Left ventricle myocardium superior (tissue), 1 donor: ENCODE measurements around the gene ZNF692. TPM values are rescaled to one million over a fixed set of nuclear protein-coding genes. Genes with fewer than 3 reads are reported as not detected.
"Not testable (repeated sequence)": the region's sequence is repeated elsewhere in the genome, so short reads cannot be mapped to it uniquely, and the experiment has no call there.

Experiments used
- ATAC-seq: fragments of 200-7000 bp; cut with Tn5 transposase; one replicate; pipeline ENCODE4 v1.9.1; 2020; ENCODE audit warnings: mild to moderate bottlenecking, moderate library complexity
- DNase-seq: peaks from one replicate; pipeline ENCODE4 v3.0.0-alpha.2; 2020
- intact Hi-C: fragments of 100-400 bp; cut with micrococcal nuclease; formaldehyde crosslinking; loops from one replicate; pipeline ENCODE4 v1.11.0; 2022
- total RNA-seq: library from RNA; stranded (reverse); fragmentation: NEBNext Ultra II Directional; extraction: Animal tissue kit (Norgen Biotek cat#: 25700); gene quantifications from one replicate; pipeline ENCODE4 v1.2.1, GENCODE V29; 2021
- donor health status: DM: no; HTN: yes; CAD: no; lungs with severe emphysema.

Gene ZNF692
- total RNA-seq, 1 donor from 2014 or later: 27.1 TPM

DNA sequence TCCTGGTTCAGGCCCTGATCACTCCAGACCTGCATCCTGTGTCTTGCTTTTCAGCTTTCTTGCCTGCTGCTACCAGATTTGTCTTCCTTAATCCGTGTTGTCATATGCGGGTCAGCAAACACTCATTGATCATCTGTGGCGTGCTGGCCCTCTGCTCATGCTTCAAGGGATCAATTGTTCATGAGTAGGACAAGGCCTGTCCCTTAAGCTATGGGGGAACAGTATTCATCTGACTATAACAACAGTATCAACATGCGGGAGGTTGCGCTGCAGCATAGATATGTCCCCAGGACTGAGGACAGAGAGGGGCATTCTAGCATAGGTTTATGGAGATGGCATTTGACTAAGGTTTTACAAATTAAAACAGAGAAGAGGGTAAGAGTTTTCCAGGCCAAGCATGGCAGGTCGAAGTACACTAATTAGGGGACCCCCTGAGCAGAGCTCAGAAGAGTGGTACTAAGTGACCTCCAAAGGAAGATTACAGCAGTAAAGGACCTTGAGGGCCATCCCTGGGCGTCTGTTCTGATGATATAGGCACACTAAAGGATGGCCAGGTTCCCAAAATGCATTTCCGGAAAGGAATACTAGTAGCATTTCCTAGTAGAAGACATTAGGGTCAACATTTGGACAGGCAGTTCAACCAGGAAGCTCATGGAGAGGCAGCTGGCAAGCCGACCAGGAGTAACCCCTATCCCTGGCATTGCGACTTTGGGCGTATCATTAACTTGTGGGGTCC lies 21.7 kb downstream of the ZNF692 start:
- ATAC-seq (no peak), DNase-seq (no peak)
- intact Hi-C loops: no loop called here

DNA sequence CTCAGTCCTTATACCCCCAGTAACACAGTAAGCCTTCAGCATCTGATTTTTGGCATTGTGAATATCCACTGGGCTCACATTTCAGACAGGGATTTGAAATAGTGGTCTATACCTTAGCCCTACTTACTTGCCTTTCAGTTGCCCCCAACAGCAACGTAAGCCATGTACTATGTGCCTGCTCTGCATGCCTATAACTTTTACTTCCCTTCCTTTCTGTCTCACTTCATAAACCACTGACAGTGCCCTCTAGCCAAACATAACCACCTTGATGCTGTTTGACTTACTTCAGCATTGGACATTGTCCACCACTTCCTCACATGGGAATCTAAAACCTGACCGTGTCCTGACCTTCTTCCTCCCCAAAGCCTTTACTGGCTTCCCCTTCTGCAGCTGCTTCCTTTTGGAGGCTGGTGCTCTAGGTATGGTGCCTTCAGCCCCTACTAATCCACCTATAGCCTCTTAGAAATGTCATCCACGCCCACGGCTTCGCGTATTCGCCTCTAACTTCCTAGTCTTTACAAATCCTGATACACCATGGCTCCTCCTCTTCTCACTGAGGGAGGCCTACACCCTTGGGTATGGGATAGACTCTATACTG lies 24.4 kb downstream of the ZNF692 start:
- no peak for ATAC-seq
- intact Hi-C loops: no loop called here
- no peak for DNase-seq

DNA sequence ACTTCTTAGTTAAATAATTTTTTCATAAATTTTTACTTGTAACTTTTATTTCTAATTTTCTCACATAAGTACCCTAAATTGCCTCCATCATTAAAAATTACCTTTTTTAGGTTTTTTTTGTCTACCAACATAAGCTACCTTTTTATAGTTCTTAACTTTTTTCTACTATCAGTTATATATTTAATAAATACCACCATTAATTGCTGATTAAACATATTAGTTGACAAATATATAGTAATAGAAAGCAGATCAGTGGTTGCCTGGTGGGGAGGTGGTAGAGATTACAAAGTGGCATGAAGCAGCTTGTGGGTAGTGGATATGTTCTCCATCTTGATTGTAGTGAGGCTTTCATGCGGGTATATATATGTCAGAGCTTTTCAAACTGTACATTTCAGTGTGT lies 27.0 kb downstream of the ZNF692 start:
- ATAC-seq (no peak), DNase-seq (no peak)
- intact Hi-C loops: no loop called here

DNA sequence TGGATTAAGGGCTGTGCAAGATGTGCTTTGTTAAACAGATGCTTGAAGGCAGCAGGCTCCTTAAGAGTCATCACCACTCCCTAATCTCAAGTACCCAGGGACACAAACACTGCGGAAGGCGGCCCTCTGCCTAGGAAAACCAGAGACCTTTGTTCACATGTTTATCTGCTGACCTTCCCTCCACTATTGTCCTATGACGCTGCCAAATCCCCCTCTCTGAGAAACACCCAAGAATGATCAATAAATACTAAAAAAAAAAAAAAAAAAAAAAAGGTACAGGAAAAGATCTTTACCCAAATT lies 28.2 kb downstream of the ZNF692 start:
- DNase-seq, ATAC-seq, intact Hi-C loops: not testable (repeated sequence)

DNA sequence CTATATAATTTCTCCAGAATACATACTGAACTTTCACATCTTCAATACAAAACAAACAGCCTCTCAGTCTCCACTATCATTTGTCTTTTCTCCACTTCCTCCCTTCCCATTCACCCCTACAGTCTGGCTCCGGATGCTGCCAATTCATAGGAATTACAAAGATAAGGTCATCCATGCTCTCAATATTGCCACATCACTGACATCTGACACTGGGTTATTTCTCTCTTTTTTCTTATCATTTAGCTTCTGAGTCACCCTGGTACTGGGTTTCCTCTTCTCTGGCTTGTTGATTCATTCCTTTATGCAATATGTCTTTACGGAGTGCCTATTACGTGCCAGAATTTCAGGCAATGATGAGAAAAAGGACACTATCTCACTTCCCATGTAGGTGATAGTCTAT lies 30.0 kb downstream of the ZNF692 start:
- ATAC-seq (no peak), DNase-seq (no peak)
- intact Hi-C loops: no loop called here

DNA sequence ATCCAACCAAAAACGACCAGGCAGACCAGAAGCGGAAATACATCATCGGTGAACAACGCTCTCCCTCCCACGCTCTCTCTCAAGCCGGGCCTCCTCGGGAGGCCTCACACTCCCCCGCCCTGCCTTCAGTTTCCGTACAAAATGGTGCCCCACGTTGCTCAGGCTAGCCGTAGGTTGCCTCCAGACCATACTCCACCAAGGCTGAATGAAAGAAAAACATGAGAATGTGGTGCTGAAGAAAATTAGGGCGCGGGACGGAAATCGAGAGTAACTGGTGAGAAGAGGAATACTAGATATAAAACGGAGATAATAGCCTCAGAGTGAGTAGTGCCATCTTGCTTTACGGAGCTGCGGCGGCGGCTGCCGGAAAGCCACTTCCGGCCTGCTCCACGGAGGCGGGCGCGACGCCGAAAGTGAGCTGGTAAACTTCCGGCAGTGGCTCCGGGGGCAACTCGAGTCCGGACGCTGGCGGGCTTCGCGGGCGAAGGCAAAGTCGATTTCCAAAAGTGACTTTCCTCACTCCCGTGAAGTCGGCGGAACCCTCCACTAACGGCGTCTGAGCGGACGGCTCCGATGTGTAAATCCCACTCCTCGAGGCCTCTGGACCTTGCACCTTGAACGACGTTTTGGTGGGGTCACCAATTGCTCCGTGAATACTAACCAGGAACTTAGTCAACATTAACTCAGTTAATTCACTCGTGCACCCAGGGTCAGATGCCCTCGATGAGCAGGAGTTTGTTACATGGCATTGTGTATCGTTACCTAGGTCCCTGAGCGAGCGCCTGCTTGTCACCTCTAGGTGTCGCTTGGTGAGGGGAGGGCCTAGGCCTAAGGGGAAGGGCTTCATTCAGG lies 32.8 kb downstream of the ZNF692 start, which contains the start of gene SH3BP5L:
TSS of gene SH3BP5L (minus strand) at position 7 of the 852 bp plus-strand sequence. CDS start 980 bp downstream, outside the sequence.
- intact Hi-C loops: no loop called here
- ATAC-seq (peak; percentile 95), DNase-seq (peak; percentile 95)

DNA sequence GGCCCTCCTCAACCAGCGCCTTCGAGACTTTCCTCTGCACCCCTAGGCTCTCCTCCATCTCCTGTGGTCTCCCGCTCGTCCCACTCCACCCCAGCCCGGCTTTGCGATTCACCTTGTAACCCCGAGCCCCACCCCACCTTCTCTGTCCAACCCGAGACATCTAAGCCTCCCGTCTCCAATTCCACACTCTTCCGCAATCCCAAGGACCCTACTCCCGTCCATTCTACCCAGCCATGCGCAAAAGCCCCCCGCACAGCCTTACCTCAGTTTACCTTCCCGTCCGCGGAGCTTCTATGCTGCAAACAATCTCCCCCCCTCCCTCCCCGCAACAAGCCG lies 33.3 kb downstream of the ZNF692 start:
- peak; percentile 9 for ATAC-seq
- DNase-seq: peak; percentile 44
- intact Hi-C loops: no loop called here

DNA sequence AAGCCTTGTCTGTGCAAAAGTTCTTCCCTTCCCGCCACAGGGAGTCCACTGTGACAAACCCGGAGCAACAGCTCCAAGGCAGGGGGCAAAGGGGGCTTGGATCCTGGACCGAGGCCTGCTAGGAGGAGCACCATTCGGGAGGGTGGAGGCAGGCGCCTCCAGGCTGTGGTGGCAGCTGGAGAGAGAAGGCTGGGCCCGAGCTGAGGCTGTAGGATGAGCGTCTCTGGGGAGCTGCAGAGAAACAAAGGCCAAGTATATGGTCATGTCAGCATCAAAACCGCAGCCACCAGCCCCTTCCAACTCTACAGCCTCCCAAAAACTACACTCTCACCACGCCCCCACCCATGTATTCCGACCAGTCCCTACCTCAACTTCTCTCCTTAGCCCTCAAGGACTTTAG lies 33.7 kb downstream of the ZNF692 start:
- ATAC-seq (no peak), DNase-seq (no peak)
- intact Hi-C loops: no loop called here

DNA sequence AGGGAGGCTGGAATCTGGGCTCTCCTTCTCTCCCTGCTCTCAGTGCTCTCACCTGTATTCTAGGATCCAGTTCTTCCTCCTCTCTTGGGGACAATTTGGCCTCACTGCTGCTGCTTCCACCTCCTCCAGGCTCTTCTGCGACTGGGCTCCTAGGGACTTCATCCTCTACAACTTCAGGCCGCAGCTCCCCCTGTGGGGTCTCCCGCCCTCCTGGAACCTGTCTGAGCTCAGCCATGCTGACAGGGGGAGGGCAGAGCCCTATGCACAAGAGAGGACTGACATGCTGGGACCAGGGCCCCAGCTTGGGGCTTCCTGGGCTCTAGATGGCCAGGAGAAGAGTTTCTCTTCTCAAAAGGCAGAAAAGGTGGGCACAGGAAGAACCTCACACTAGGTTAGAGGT lies 34.2 kb downstream of the ZNF692 start:
- ATAC-seq (no peak), DNase-seq (no peak)

DNA sequence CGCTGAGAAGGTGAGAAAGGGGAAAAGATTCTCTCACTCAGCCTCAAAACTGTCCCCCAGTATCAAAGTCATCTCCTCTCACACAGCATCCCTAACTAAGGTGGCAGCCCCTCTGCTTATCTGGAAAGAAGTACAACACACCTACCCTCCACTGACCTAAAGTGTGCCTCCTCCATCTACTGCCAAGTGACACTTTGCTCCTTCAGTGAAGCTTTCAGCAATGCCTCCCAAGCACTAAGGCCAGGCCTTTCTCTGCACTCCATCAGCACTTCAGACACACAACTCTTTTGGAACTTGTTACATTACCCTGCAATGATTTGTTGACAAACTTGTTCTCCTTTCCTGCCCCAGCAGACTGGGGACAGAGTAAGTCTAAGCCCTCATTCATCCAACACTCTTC lies 34.6 kb downstream of the ZNF692 start:
- DNase-seq: no peak
- no peak for ATAC-seq
- intact Hi-C loops: no loop called here

More for the DNA sequence above, 34.2 kb downstream of the ZNF692 start:
- intact Hi-C loops: no loop called here

DNA sequence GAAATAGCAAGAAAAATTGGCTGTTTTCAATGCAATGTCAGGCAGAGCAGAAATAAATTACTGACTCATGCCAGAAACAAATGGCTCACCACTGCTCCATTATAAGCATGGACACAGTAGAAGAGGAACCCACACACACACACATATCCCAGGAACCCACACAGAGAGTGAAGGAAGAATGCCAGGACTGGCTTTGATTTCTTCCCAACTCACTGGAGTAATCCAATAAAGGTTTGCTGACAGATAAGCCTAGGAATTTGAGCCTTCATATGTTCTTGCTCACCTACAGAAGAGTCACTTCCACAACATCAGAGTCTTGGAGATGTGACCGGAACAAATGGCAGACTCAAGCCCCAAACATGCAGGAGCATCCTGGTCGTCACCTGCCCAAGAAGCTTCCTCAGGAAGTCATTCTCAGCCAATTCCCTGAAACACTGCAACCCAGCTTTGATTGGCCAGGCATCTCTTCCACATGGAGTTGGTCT lies 35.3 kb downstream of the ZNF692 start:
- intact Hi-C loops: no loop called here
- ATAC-seq: no peak
- no peak for DNase-seq

DNA sequence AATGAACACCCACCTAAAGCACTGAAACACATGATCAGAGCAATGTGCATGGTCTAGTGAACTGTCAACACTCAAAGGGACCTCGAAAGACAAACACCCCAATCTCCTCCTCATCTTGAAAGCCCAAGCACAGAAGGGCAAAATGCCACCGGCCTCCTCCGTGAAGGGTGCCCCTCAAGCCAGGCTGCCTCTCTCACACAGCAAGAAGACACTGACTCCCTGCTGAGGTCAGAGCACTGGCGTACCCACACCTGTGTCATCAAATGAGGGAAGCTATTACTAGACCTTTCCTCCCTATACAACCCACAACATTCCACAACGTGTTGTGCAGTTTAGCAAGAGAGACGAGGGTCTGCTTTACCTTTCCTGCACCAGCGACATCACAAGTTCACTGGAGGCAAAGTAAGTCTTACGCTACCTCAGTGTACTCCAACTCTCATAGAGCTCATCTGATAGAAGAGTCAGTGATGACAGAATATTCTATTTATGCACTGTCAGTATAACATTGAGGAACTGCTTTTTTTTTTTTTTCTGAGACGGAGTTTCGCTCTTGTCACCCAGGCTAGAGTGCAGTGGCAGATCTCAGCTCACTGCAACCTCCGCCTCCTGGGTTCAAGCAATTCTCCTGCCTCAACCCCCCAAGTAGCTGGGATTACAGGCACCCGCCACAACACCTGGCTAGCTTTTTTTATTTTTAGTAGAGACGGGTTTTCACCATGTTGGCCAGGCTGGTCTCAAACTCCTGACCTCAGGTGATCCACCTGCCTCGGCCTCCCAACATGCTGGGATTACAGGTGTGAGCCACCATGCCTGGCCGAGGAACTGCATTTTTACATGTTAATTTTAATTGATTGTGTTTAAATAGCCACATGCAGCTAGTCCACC lies 36.5 kb downstream of the ZNF692 start:
- intact Hi-C loops: no loop called here
- DNase-seq: no peak
- ATAC-seq: no peak

DNA sequence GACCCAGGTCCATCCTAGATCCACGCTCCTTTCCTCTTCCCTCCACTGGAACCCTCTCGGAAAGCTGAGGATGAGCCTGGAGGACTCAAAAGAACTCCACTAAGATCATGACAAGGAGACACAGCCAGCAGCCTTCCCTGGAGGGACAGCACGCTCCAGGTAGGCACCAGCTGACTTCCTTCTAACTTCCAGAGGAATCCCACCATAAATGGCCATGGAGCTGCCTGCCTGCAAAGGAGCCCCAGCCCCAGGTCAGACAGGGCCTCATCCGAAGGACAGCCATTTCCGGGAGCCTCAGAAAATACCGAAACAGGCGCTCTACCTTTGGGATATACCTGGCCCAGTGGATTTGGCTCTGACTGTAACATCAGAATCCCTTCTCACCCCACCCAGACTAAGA lies 37.2 kb downstream of the ZNF692 start:
- ATAC-seq (no peak), DNase-seq (no peak)
- intact Hi-C loops: no loop called here

DNA sequence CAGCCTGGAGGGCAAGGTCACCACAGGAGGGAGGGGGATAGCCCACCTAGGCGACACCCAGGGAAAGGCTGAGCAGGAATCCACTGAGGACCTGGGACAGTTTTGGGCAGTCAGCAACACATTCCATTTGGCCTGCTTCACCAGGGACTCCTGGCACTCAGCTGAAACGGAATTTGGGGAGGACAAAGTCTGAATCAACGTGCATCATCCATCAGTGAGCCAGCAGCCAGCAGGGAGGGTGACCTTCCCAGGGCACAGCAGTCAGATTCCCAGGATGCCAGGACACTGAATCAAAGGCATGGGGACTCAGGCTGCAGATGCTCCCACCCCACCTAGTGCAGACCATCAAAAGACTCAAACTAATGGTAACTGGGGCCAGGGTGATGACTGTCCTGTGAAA lies 37.8 kb downstream of the ZNF692 start:
- ATAC-seq: no peak
- no peak for DNase-seq
- intact Hi-C loops: no loop called here

DNA sequence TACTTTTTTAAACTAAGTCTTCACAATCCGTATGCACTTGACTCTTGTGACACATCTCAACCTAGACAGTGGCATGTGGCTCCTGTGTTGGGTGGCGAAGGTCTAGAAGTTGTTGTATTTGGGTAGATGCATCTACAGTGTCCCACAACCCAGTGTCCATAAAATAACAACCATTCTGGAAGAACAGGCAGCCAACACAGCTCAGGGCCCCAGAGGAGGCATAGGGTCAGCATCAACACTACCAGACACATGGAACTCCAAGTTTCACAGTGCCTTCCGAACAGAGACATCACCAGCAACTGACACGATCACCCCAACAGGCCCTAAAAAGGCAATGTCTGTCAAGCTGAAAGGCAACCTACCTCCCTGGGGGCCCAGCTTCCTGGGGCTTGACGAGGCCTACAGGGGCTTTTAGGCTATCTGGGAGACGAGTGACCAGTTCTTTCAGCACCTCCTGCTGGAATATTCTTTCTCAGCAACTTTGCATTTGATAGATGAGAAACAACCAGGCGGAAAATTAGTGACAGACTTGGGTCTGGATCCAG lies 38.8 kb downstream of the ZNF692 start:
- no peak for DNase-seq
- intact Hi-C loops: no loop called here
- no peak for ATAC-seq

DNA sequence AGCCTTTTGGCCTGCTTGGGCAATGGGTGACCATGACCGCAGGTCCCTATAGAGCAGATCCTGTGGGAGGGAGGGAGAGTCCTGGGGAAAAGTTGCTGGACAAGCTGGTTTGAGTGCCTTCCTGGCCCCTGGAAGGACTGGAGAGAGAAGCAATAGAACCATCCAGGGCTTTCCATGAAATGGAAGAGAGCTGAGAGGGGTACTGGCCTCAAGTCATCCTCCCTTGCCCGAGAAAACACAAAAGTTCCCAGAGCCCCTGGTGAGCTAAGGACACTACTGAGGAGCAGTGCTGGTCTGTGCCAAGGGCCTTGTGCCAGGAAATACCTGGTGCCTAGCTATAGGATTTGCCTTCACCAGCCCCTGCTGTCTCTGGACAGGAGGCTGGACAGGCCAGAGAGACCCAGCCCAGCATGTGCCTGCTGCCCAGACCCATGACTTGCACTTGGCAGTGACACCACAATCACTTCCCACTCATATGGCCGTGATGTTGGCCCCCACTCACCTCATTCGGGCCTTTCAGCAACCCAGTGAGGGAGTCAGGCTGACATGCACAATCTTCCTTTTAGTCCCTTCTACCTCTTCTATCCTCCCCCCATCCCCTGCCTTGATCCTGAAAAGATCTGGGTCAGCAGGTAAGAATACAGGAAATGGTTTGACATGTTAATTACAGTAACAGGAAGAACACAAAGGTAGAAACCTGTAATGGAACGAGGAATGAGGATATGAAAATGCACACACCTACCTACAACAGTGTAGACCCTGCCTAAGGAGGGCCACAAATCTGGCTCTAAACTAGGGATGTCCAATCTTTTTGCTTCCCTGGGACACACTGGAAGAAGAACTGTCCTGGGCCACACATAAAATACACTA lies 40.1 kb downstream of the ZNF692 start:
- ATAC-seq: peak; percentile 26
- intact Hi-C loops: no loop called here
- DNase-seq: no peak

DNA sequence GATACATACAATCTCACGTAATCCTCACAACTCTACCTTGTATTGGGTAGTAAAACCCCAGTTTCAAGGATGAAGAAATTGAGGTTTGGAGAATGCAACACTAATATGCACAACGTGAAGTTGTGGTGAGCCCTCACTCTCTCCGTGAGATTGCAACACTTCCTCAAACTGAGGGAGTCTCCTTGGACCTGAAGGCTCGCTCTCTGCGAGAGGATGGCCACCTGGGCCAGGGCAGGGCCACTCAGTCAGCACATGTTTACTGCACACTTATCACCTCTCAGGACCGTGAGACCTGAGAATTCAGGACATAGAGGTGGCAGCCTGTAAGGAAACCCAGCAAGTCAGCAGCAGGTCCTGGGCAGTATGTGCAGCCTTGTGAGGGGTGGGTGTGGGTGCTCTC lies 41.8 kb downstream of the ZNF692 start:
- no peak for DNase-seq
- intact Hi-C loops: no loop called here
- no peak for ATAC-seq
